HK-2 (cell line): ENCODE data around the gene C1QTNF9B.
"Not testable (repeated sequence)": the region's sequence is repeated elsewhere in the genome, so short reads cannot be mapped to it uniquely, and the experiment has no call there.

Source experiments
- DNase-seq: peaks from one replicate; pipeline ENCODE4 v3.0.0-alpha.2; 2018; ENCODE audit not compliant: unreplicated experiment

The C1QTNF9B gene

GRCh38 chr13:23894746-23895145 is 2.6 kb downstream of the C1QTNF9B start:
- DNase-seq, result not testable (repeated sequence)

GRCh38 chr13:23893791-23894190 is 3.5 kb downstream of the C1QTNF9B start:
- DNase-seq, result not testable (repeated sequence)

GRCh38 chr13:23889615-23890607 is 7.4 kb downstream of the C1QTNF9B start:
- DNase-seq, result peak; percentile 10

GRCh38 chr13:23888658-23889614 is 8.4 kb downstream of the C1QTNF9B start, which contains the start of gene MIPEP:
Gene MIPEP (minus strand): TSS chr13:23889400. CDS start chr13:23889320, 80 bp downstream.
- peak; percentile 87 for DNase-seq

GRCh38 chr13:23884361-23884760 is 12.9 kb downstream of the C1QTNF9B start:
- not testable (repeated sequence) for DNase-seq

- no peak for DNase-seq
These were observed 14.0 kb downstream of the C1QTNF9B start for GRCh38 chr13:23883255-23883654.

- DNase-seq, result not testable (repeated sequence)
These were observed 15.9 kb downstream of the C1QTNF9B start for GRCh38 chr13:23881402-23881800.

GRCh38 chr13:23880493-23881401 is 16.6 kb downstream of the C1QTNF9B start:
- not testable (repeated sequence) for DNase-seq

GRCh38 chr13:23877286-23877685 is 20.0 kb downstream of the C1QTNF9B start:
- no peak for DNase-seq

GRCh38 chr13:23876265-23876664 is 21.0 kb downstream of the C1QTNF9B start:
- no peak for DNase-seq

GRCh38 chr13:23871616-23872220 is 25.6 kb downstream of the C1QTNF9B start:
- DNase-seq, result no peak

GRCh38 chr13:23870356-23871140 is 26.8 kb downstream of the C1QTNF9B start:
- DNase-seq, result no peak

- no peak for DNase-seq
These were observed 28.8 kb downstream of the C1QTNF9B start for GRCh38 chr13:23868521-23868920.

GRCh38 chr13:23867027-23867491 is 30.2 kb downstream of the C1QTNF9B start:
- DNase-seq, result no peak

- no peak for DNase-seq
These were observed 30.8 kb downstream of the C1QTNF9B start for GRCh38 chr13:23866420-23867026.

GRCh38 chr13:23865906-23866305 is 31.4 kb downstream of the C1QTNF9B start:
- DNase-seq, result no peak

GRCh38 chr13:23865026-23865425 is 32.3 kb downstream of the C1QTNF9B start:
- DNase-seq, result no peak

- DNase-seq, result no peak
These were observed 36.0 kb downstream of the C1QTNF9B start for GRCh38 chr13:23861310-23861709.

- no peak for DNase-seq
These were observed 37.4 kb downstream of the C1QTNF9B start for GRCh38 chr13:23859904-23860303.
